H9 (cell line): Measurements from ENCODE around the gene FXYD3. TPM values are rescaled to one million over a fixed set of nuclear protein-coding genes. Genes with fewer than 3 reads are reported as not detected.

ENCODE experiments used
- DNase-seq: peaks from one replicate; pipeline ENCODE4 v3.0.0-alpha.2; 2017
- H2AFZ ChIP-seq: one replicate; pipeline ENCODE4 v1.6.1; 2013; ENCODE audit warnings: mild to moderate bottlenecking, low read length, control low read depth, moderate library complexity
- H2AK5ac ChIP-seq: 2 replicates; pipeline ENCODE4 v1.6.1; 2013; ENCODE audit warnings: low read length, control low read depth, mixed read lengths; ENCODE audit not compliant: insufficient read length
- H2BK120ac ChIP-seq: one replicate; pipeline ENCODE4 v1.6.1; 2013; ENCODE audit warnings: low read depth, mild to moderate bottlenecking, low read length, control low read depth, inconsistent platforms; ENCODE audit not compliant: poor library complexity, severe bottlenecking
- H2BK12ac ChIP-seq: 2 replicates; pipeline ENCODE4 v1.6.1; 2013; ENCODE audit warnings: low read length, control low read depth, mixed read lengths, low read depth; ENCODE audit not compliant: insufficient read length
- H2BK15ac ChIP-seq: 2 replicates; pipeline ENCODE4 v1.6.1; 2013; ENCODE audit warnings: low read depth, low read length, control low read depth
- H2BK20ac ChIP-seq: one replicate; pipeline ENCODE4 v1.6.1; 2013; ENCODE audit warnings: low read depth, mild to moderate bottlenecking, low read length, control low read depth, inconsistent platforms; ENCODE audit not compliant: poor library complexity, severe bottlenecking
- H2BK5ac ChIP-seq: 2 replicates; pipeline ENCODE4 v1.6.1; 2013; ENCODE audit warnings: low read length, control low read depth, mixed read lengths; ENCODE audit not compliant: insufficient read length
- H3K14ac ChIP-seq: 2 replicates; pipeline ENCODE4 v1.6.1; 2013; ENCODE audit warnings: low read length, control low read depth; ENCODE audit not compliant: insufficient read depth
- H3K18ac ChIP-seq: 2 replicates; pipeline ENCODE4 v1.6.1; 2013; ENCODE audit warnings: low read depth, mild to moderate bottlenecking, mixed read lengths, low read length, control low read depth; ENCODE audit not compliant: insufficient read length
- H3K23ac ChIP-seq: 2 replicates; pipeline ENCODE4 v1.6.1; 2013; ENCODE audit warnings: low read length, control low read depth, mixed read lengths, low read depth; ENCODE audit not compliant: insufficient read length
- H3K23me2 ChIP-seq: 2 replicates; pipeline ENCODE4 v1.6.1; 2013; ENCODE audit warnings: low read depth, mild to moderate bottlenecking, mixed read lengths, low read length, control low read depth; ENCODE audit not compliant: insufficient read length, poor library complexity, severe bottlenecking
- H3K27ac ChIP-seq: 2 replicates; pipeline ENCODE4 v1.5.1; 2013; ENCODE audit warnings: low read length, control low read depth, mixed read lengths, low read depth; ENCODE audit not compliant: insufficient read length
- H3K27me3 ChIP-seq: 2 replicates; pipeline ENCODE4 v1.6.1; 2013; ENCODE audit warnings: low read length, control low read depth, inconsistent platforms; ENCODE audit not compliant: insufficient read depth
- H3K4ac ChIP-seq: 2 replicates; pipeline ENCODE4 v1.6.1; 2013; ENCODE audit warnings: low read depth, mild to moderate bottlenecking, control low read depth, inconsistent platforms, low read length, moderate library complexity
- H3K4me1 ChIP-seq: 2 replicates; pipeline ENCODE4 v1.6.1; 2013; ENCODE audit warnings: low read length, control low read depth, inconsistent platforms; ENCODE audit not compliant: insufficient read depth
- H3K4me2 ChIP-seq: 2 replicates; pipeline ENCODE4 v1.6.1; 2013; ENCODE audit warnings: low read length, control low read depth, mixed read lengths; ENCODE audit not compliant: insufficient read length, insufficient read depth
- H3K56ac ChIP-seq: 2 replicates; pipeline ENCODE4 v1.6.1; 2013; ENCODE audit warnings: low read depth, mild to moderate bottlenecking, mixed read lengths, low read length, control low read depth; ENCODE audit not compliant: insufficient read length
- H3K79me1 ChIP-seq: 2 replicates; pipeline ENCODE4 v1.6.1; 2013; ENCODE audit warnings: low read depth, mild to moderate bottlenecking, moderate library complexity, low read length, control low read depth, inconsistent platforms; ENCODE audit not compliant: insufficient read depth, poor library complexity, severe bottlenecking
- H3K79me2 ChIP-seq: 2 replicates; pipeline ENCODE4 v1.6.1; 2013; ENCODE audit warnings: low read length, control low read depth, inconsistent platforms; ENCODE audit not compliant: insufficient read depth
- H3K9ac ChIP-seq: 2 replicates; pipeline ENCODE4 v1.6.1; 2013; ENCODE audit warnings: low read length, control low read depth, mixed read lengths; ENCODE audit not compliant: insufficient read length; ENCODE audit errors: extremely low read depth
- H3K9me3 ChIP-seq: one replicate; pipeline ENCODE4 v1.6.1; 2013; ENCODE audit warnings: low read depth, low read length, inconsistent platforms; ENCODE audit not compliant: control insufficient read depth
- H3T11ph ChIP-seq: one replicate; pipeline ENCODE4 v1.6.1; 2013; ENCODE audit warnings: mild to moderate bottlenecking, low read length, control low read depth, inconsistent platforms
- H4K20me1 ChIP-seq: one replicate; pipeline ENCODE4 v1.6.1; 2013; ENCODE audit not compliant: control insufficient read depth, insufficient read length, insufficient read depth
- H4K5ac ChIP-seq: 2 replicates; pipeline ENCODE4 v1.6.1; 2013; ENCODE audit warnings: low read depth, mild to moderate bottlenecking, mixed read lengths, low read length, control low read depth; ENCODE audit not compliant: insufficient read length
- H4K8ac ChIP-seq: replicated peaks from 2 replicates; pipeline ENCODE4 v1.6.1; 2013; ENCODE audit warnings: low read length, control low read depth, mixed read lengths, low read depth; ENCODE audit not compliant: insufficient read length
- H4K91ac ChIP-seq: 2 replicates; pipeline ENCODE4 v1.6.1; 2013; ENCODE audit warnings: low read depth, mild to moderate bottlenecking, moderate library complexity, mixed read lengths, low read length, control low read depth; ENCODE audit not compliant: insufficient read length
- H3K27ac Mint-ChIP-seq, 3 experiments: 2 replicates in 2 of 3; 3 replicates in 1 of 3; pipeline ENCODE4 v1.8.0; 2020 to 2021; ENCODE audit warnings: mixed read lengths in 3 of 3, mild to moderate bottlenecking in 1 of 3, moderate library complexity in 1 of 3
- H3K27me3 Mint-ChIP-seq: 2 replicates; pipeline ENCODE4 v1.8.0; 2021; ENCODE audit warnings: low read depth, mild to moderate bottlenecking, moderate library complexity, mixed read lengths
- H3K36me3 Mint-ChIP-seq, 3 experiments: 2 replicates in 2 of 3; 3 replicates in 1 of 3; pipeline ENCODE4 v1.8.0; 2020 to 2021; ENCODE audit warnings: low read depth in 3 of 3, mixed read lengths in 3 of 3; ENCODE audit not compliant: insufficient read depth in 1 of 3
- H3K4me1 Mint-ChIP-seq, 2 experiments: 2 replicates each; pipeline ENCODE4 v1.8.0; 2020; ENCODE audit warnings: mixed read lengths in 2 of 2
- H3K4me3 Mint-ChIP-seq, 2 experiments: 2 replicates in 1 of 2; 3 replicates in 1 of 2; pipeline ENCODE4 v1.8.0; 2020 to 2021; ENCODE audit warnings: mild to moderate bottlenecking in 2 of 2, mixed read lengths in 2 of 2, moderate library complexity in 1 of 2
- H3K9me3 Mint-ChIP-seq, 2 experiments: 2 replicates in 1 of 2; 3 replicates in 1 of 2; pipeline ENCODE4 v1.8.0; 2020; ENCODE audit warnings: mild to moderate bottlenecking in 2 of 2, mixed read lengths in 2 of 2, moderate library complexity in 1 of 2
- CTCF ChIP-seq: fragments of 200-600 bp; sonication (generic); conservative IDR thresholded peaks from 3 replicates; pipeline ENCODE4 v1.8.0; 2021; ENCODE audit warnings: antibody characterized with exemption, mild to moderate bottlenecking
- WGBS: extraction: QIAGEN DNeasy Blood & Tissue Kit; methylation state at CpG from one replicate; pipeline ENCODE4 v1.1.7; 2013; ENCODE audit warnings: missing lambda C conversion rate, low lambda C conversion rate, mixed read lengths; ENCODE audit not compliant: insufficient read length; ENCODE audit errors: extremely low coverage; 5-methylcytosine and 5-hydroxymethylcytosine counted together
- total RNA-seq: library from RNA; stranded (reverse); gene quantifications from 2 replicates; pipeline ENCODE4 v1.2.1, GENCODE V29; 2021

The FXYD3 gene
- total RNA-seq, 1 experiment from 2014 or later: 1.5 TPM

GRCh38 chr19:35127871-35128270 lies 12.2 kb downstream of the FXYD3 start:
- H2BK12ac ChIP-seq: no peak overlapping the region
- Mint-ChIP-seq H3K9me3 (no peaks in the 10 kb centered on the region), H3K27ac (no peak overlapping the region), H3K36me3 (no peaks in the 10 kb centered on the region), H3K4me1 (peaks cover 15 to 19% of the 10 kb centered on the region in 2 experiments; a peak in 3 of 4 replicates), H3K4me3 (no peak overlapping the region), H3K27me3 (peaks cover 10% of the 10 kb centered on the region)
- H3K18ac ChIP-seq: no peak overlapping the region
- no peak overlapping the region for H3K4me2 ChIP-seq
- H2BK5ac ChIP-seq: no peak overlapping the region
- H3K27ac ChIP-seq: no peak overlapping the region
- no peak for TF ChIP-seq CTCF
- H4K91ac ChIP-seq: no peak overlapping the region
- H2BK120ac ChIP-seq: no peak overlapping the region
- no peaks in the 10 kb centered on the region for H3K79me2 ChIP-seq
- WGBS: no CpG with 5 or more reads among the region's 7 CpGs
- H3K27me3 ChIP-seq: no peaks in the 10 kb centered on the region; the same call in 1 of the 2 replicates
- no peak for DNase-seq
- H4K5ac ChIP-seq: no peak overlapping the region
- no peak overlapping the region for H3K23ac ChIP-seq
- H2AK5ac ChIP-seq: no peak overlapping the region
- no peak overlapping the region for H2AFZ ChIP-seq
- H3K4ac ChIP-seq: no peak overlapping the region
- H4K8ac ChIP-seq: no peak overlapping the region
- no peaks in the 10 kb centered on the region for H3K79me1 ChIP-seq
- H3K9ac ChIP-seq: no peak overlapping the region
- no peak overlapping the region for H2BK15ac ChIP-seq
- no peaks in the 10 kb centered on the region for H3K9me3 ChIP-seq
- H2BK20ac ChIP-seq: no peak overlapping the region
- no peak overlapping the region for H3K14ac ChIP-seq
- H4K20me1 ChIP-seq: no peaks in the 10 kb centered on the region
- no peaks in the 10 kb centered on the region; the same call in 1 of the 2 replicates for H3K4me1 ChIP-seq
- no peaks in the 10 kb centered on the region for H3K23me2 ChIP-seq
- H3T11ph ChIP-seq: no peak overlapping the region
- H3K56ac ChIP-seq: no peak overlapping the region
